ENCODE measurements around the gene PCYT2. TPM values are rescaled to one million over a fixed set of nuclear protein-coding genes. Genes with fewer than 3 reads are reported as not detected.

Gene PCYT2
- total and polyA plus RNA-seq, 8 donors, result 12.7 to 57.7 (median 19.6) TPM

- H3K27ac ChIP-seq, result peak overlapping the region in 1 of 2 donors; percentile 53
- DNase-seq (no peak), ATAC-seq (no peak)
- intact Hi-C loops (cut with DNase I), result no loop called here
- peak overlapping the region; percentile 73 to 81 for H3K4me3 ChIP-seq
- peaks cover 0 to 77% of the 10 kb centered on the region in 2 donors for H3K36me3 ChIP-seq
- peaks cover 10 to 33% of the 10 kb centered on the region in 2 donors for H3K4me1 ChIP-seq
- no peaks in the 10 kb centered on the region for H3K9me3 ChIP-seq
- H3K27me3 ChIP-seq, result no peaks in the 10 kb centered on the region
- no peak for TF ChIP-seq CTCF (IDR thresholded peaks at IDR 0.05)
Measured at GRCh38 chr17:81909966-81910839, 996 bp downstream of the PCYT2 start.

DNA sequence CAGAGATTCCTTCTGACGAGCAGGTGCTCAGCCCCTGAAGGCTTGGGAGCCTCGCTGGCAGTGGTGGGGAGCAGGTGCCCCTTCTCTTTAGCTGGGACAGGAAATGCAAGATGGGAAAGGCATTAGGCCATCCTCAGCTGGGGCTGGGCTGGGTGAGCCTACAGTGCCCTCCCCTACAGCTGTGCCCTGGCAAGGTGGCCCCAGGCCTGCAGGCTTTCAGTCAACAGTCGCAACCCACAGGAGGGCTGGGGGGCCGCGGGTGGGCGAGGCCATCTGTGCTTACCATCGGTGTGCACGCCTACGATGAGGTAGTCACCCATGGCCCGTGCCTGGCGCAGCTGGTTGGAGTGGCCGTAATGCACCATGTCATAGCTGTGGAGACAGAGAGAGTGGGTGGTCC lies 2.0 kb downstream of the PCYT2 start:
- DNase-seq (no peak), ATAC-seq (no peak)
- intact Hi-C loops (cut with DNase I), result no loop called here
- Histone ChIP-seq H3K27ac (no peak overlapping the region), H3K36me3 (peaks cover 0 to 77% of the 10 kb centered on the region in 2 donors), H3K4me3 (no peak overlapping the region), H3K27me3 (no peaks in the 10 kb centered on the region), H3K4me1 (peaks cover 10 to 33% of the 10 kb centered on the region in 2 donors), H3K9me3 (no peaks in the 10 kb centered on the region)
- no peak for TF ChIP-seq CTCF (IDR thresholded peaks at IDR 0.05)

DNA sequence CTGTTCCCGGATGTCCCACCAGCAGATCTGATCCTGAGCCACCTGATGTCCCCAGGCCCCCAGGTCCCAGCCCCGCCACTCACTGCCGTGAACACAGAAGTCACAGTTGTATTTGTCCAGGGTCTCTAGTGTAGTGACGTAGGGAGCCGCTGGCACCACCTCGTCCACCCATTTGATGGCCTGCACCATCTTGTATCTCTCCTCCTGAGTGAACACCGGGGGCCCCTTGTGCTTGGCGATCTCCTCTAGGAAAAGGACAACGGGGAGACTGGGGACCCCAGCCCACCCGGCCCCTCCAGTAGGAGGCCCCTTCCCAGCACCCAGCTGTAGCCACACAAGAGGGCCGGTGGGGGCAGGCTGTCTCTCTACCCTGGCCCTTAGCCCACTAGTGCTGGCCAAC lies 2.4 kb downstream of the PCYT2 start:
- ATAC-seq (no peak), DNase-seq (no peak)
- intact Hi-C loops (cut with DNase I), result no loop called here
- Histone ChIP-seq H3K4me3 (no peak overlapping the region), H3K4me1 (peaks cover 10 to 33% of the 10 kb centered on the region in 2 donors), H3K36me3 (peaks cover 0 to 77% of the 10 kb centered on the region in 2 donors), H3K27ac (no peak overlapping the region), H3K9me3 (no peaks in the 10 kb centered on the region), H3K27me3 (no peaks in the 10 kb centered on the region)
- no peak for TF ChIP-seq CTCF (IDR thresholded peaks at IDR 0.05)

DNA sequence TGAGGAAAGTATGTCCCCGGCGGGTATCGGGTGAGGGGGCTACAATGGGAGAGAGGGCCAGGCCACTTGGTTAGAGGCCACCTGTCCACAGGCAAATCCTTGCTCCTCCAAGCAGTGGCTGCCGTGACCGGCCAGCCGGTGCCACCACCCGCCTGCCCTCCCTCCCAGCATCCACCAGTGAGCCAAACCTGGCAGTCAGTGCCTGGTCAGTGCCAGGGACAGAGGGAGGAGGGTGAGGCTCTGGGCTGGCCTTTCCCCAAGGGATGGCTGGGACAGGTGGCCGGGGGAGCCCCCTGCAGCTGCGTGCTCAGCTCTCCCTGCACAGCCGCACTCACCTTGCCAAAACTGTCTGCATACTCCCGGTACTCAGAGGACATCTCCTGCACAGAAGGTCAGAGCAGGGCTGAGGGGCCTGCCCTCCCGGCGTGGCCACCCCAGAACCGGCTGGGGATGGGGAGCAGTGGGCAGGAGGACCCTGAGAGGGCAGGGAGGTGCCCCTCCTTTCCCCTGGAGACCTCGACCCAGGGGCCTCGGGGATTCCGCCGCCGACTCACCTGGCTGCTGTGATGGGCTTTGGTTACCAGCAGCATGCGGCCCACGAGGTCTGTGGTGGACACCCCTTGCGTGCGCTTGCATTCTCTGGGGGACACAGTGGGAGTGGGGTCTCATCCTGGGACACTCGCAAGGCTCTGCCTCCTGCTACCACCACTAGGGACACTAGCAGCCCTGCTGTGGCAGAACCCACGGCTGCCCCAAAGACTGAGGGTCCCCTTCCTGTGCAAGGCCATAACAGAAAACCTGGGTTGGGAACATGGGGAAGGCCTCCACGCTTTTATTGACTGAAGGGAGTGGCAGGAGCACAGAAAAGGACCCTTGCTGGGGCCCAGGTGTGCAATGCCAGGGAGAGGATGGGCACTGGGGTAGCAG lies 3.7 kb downstream of the PCYT2 start:
- no peak for TF ChIP-seq CTCF (IDR thresholded peaks at IDR 0.05)
- ATAC-seq (no peak), DNase-seq (no peak)
- Histone ChIP-seq H3K27me3 (peaks cover 0 to 9% of the 10 kb centered on the region in 2 donors), H3K9me3 (no peaks in the 10 kb centered on the region), H3K36me3 (peaks cover 0 to 70% of the 10 kb centered on the region in 2 donors), H3K27ac (no peak overlapping the region), H3K4me1 (peaks cover 12 to 37% of the 10 kb centered on the region in 2 donors), H3K4me3 (no peak overlapping the region)
- intact Hi-C loops (cut with DNase I), result no loop called here
